NCI-H1930 (cell line): ENCODE results near the gene ACTL7B.
"Not testable (repeated sequence)": the region's sequence is repeated elsewhere in the genome, so short reads cannot be mapped to it uniquely, and the experiment has no call there.

Source experiments
- DNase-seq, 2 experiments: peaks; one replicate each; lab custom pipeline; 2025; lab: John Stamatoyannopoulos, UW

The ACTL7B gene, protein sequence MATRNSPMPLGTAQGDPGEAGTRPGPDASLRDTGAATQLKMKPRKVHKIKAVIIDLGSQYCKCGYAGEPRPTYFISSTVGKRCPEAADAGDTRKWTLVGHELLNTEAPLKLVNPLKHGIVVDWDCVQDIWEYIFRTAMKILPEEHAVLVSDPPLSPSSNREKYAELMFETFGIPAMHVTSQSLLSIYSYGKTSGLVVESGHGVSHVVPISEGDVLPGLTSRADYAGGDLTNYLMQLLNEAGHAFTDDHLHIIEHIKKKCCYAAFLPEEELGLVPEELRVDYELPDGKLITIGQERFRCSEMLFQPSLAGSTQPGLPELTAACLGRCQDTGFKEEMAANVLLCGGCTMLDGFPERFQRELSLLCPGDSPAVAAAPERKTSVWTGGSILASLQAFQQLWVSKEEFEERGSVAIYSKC

DNA sequence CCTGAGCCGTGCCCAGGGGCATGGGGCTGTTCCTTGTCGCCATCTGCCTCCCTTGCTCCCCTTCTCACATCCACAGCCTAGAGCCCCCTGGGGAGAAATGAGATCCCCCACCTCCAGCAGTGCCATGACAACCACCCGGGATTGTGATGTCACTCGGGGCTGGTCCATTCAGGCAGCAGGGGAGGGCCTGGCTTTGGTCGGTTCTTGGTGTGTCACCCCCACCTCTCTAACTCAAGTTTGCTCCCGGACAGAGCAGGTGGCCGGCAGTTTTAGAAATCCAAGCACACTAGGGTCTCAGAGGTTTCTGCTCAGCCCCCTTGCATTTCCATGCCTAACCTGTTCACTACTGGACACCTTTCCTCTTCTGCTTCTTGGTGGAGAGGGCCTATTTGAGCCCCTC, at the start of gene ACTL7B:
ACTL7B (minus strand) TSS at position 99 of the 400 bp plus-strand sequence; CDS start at position 43, 56 bp downstream.
- DNase-seq, result no peak

DNA sequence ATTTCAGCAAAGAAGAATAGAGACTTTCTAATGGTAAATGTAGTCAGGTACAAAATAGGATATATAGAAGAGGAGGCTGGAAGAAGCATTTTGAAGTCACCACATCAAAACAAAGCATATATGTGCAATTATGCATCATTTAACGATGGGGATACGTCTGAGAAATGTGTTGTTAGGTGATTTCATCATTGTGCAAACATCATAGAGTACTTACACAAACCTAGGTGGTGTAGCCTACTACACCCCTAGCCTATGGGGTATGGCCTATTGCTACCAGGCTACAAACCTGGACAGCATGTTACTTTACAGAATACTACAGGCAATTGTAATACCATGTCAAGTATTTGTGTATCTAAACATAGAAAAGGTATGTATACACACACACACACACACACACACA, 49.7 kb upstream of the ACTL7B start:
- peak in 1 of 2 experiments; percentile 48 for DNase-seq

DNA sequence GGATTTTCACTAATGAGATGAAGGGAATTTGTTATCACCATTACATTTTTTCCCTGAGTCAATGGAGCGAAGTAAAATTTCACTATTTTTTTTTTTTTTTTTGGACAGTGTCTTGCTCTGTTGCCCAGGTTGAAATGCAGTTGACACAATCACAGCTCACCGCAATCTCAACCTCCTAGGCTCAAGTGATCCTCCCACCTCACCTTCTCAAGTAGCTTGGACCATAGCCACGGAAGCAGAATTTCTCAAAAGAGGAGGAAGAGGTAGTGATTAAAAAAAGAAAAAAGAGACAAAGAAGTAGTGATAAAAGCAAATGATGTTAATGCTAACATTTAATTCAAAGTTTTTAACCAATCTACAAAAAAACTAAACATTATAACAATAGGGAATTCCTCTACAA, 48.4 kb upstream of the ACTL7B start:
- no peak for DNase-seq

DNA sequence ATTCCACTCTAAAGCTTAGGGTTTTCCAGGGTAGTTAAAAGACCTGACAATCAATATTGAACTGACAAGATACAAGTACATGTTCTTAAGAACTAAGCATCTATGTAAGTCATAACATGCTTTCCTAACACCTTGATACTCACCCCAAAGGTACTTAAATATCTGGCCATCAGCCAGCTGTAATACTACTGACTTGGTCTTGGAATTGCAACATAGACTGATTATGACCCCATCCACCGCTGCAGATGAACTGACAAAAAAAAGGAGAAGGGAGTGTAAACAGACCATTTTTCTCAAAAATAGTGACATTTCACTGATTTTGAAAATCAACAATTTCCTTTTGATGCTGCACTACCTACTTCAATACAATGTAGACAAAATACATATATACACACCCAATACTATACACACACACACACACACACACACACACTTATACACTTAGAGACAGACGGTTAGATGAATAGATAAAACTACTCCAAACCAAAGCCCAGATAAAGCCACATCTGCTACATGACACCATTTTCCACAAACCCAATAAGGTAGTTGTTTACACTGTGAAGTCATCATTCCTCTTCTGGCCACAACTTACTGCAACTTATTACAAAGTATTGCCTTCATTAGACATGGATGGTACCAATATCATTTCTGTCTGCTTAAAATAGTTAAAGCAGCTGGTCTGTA, 47.8 kb upstream of the ACTL7B start:
- no peak for DNase-seq

DNA sequence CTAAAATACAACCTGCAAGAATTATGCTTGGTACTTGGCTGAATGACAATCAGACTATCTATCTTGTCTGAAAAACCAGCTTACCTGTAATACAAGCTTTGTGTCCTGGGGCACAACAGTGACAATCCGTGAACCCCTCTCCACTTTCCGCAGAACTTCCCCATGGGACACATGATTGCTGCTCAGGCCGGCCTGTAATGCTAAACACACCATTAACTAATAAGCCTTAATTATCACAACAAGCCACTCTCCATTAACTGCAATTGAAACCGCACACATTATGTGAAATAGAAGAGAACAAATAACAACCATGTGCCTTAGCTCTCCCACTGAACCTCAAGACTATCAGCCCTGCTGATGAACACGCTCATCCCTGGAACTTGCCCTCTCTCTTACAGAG, 44.4 kb upstream of the ACTL7B start:
- DNase-seq, result peak; percentile 52 to 66

DNA sequence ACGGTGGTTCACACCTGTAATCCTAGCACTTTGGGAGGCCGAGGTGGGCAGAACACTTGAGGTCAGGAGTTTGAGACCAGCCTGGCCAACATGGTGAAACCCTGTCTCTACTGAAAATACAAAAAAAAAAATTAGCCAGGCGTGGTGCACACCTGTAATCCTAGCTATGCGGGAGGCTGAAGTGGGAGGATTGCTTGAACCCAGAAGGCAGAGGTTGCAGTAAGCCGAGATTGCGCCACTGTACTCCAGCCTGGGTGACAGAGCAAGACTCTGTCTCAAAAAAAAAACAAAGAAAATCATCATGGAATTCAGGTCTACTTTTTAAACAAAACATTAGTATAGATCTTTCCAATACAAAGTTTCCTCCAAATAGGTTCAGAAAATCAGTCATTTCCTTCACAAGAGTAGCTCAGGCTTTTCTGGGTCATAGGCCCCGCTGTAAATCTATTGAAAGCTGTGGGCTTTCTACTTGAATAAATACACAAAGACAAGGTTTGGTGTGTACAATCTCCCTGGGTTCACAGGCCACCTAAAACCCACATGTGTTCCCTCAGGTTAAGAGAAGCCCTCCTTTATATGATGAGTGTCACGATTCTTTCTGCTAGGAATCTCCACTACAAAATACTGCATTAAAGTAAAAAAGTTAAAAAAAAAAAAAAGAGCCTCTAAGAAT, 43.4 kb upstream of the ACTL7B start:
- not testable (repeated sequence) for DNase-seq

DNA sequence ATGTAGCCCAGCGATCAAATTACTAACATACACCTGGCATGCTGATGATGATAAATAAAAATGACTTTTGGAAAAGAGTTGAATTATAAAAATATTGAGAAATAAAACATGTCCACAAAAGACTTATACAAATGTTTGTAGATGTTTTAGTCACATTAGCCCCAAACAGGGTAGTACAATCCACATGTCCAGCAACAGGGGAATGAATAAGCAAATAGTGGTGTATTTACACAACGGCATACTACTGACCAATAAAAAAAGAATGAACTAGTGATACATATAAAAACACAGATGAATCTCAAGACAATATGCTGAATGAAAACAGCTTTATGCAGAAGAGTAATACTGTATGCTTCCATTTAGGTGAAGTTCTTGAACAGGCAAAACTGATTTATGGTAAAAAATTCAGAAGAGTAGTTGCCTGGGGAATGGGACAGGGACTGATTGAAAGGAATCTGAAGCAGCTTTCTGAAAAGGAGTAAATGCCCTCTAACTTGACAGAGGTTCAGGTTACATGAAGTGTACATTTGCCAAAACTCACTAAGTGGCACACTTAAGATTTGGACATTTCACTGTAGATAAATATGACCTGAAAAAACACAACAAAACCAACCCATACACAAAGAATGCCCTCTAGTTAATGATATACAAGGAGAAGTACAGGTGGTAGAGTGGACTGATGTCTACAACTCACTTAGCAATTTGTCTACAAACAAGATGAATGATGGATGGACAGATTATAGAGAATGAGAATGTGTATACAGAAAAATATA, 41.7 kb upstream of the ACTL7B start:
- no peak for DNase-seq

DNA sequence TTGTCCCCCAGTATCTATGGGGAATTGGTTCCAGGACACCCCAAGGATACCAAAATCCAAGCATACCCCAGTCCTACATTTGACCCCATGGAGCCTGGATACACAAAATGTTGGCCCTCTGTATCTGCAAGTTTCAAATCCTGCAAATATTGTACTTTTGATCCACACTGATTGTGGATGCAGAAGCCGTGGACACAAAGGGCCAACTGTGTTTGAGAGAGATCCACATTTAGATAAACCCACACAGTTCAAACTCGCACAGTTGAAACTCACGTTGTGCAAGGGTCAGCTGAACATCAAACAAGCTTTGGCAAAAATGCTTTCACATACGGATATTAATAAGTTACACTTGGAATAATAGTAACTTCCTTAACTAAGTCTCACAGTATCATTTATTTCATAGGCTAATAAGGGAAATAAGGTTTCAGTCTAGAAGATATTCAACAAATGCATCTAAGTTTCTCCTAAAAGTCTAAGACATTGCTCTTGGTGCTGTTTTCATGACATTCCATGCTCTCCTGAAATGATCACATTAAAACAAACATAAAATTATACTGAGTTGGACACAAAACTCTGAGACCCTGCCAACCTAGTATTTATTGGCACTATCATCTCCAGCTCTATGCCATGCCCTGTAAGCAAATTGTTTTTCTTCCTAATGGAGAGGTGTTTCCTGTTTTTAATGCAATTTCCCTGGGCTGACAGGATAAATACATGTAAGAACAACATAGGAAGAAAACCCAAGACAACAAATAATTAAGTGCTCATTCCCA, 38.6 kb upstream of the ACTL7B start:
- DNase-seq, result no peak

DNA sequence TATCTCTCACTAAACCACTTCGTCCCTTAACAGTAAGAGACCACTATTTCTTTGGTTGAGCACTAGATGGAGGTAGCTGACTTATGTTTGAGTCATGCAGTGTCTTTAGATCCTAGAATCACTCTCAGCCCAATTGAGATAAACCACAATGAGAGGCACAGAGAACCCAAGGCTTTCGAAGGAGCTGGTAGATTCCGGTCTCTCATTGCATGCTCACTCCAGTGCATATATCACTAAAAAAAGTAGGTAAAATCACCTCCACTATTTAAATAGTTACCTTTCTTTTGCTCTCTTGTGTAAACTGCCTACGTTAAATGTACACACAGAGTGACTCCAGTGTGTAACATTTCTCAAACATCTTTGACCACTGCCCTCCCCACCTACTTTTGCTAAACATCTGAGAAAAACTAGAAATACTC, 33.9 kb upstream of the ACTL7B start:
- peak in 1 of 2 experiments; percentile 3 for DNase-seq

DNA sequence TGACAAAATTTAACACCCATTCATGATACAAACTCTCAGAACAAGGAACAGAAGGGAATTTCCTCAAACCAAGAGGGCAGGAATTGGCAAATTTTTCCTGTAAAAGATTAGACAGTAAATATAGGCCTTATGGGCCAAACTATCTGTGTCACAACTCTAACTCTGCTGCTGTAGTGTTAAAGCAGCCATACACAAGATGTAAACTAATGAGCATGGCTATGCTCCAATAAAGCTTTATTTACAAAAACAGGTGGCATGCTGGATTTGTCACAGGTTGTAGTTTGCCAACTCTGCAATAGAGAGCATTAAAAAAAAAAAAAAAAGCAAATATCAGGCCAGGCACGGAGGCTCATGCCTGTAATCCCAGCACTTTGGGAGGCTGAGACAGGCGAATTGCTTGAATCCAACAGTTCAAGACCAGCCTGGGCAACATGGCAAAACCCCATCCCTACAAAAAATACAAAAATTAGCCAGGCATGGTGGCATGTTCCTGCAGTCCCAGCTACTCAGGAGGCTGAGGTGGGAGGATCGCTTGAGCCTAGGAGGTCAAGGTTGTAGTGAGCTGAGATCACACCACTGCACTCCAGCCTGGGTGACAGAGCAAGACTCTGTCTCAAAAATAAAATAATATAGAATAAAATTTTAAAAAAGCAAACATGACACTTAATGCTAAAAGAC, 30.9 kb upstream of the ACTL7B start:
- not testable (repeated sequence) for DNase-seq

DNA sequence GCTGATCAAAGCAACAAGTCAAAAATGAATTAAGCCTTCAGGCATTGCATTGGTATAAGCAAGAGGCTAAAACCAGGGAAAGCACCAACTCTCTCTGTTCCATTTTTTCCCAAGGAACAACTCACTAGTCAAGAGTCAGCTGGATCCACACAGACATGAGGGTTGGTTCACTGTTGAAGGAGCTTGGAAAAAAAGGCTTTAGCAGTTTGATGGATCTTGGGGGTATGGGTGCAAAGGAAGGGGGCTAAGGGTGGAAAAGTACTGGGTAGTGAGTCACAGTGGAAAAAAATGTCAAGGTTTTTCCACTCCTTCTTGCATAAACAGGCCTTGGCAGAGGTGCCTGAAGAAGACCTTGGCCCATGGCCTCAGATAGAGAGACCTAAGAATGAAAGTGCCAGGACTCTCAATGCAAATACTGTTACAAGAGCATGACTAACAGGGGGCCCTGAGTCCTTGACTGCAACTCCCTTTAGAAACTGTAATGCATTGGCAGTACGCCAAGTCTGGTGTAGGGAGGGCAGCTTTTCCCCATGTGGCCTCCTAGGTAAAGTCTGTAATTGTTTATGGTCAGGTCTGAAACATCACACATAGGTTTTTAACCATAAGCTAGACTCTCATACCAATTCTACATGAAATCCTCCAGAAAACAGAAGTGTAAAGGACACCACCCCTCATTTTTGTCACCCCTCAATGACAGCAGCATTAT, 30.0 kb upstream of the ACTL7B start:
- DNase-seq, result no peak

DNA sequence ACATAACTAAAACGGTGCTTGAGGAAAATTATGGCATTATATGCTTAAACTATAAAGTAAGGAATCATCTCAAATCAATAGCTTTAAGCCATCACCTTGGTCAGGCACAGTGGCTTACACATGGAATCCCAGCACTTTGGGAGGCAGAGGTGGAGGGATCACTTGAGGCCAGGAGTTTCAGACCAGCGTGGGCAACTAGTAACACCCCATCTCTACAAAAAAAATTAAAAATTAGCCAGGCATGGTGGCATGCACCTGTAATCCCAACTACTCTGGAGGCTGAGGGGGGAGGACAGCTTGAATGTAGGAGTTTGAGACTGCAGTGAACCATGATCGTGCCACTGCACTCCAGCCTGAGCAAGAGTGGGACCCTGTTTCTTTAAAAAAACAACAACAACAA, 28.9 kb upstream of the ACTL7B start:
- no peak for DNase-seq

DNA sequence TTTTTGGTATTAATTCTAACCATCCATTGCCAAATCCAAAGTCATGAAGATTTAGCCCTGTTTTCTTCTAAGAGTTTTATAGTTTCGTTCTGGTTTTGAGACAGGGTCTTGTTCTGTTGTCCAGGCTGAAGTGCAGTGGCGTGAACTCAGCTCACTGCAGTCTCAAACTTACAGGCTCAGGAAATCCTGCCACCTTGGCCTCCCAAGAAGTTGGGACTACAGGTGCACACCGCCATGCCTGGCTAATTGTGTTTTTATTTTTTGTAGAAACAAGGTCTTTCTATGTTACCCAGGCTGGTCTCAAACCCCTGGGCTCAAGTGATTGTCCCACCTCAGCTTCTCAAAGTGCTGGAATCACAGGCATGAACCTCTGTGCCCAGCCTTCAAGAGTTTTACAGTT, 27.3 kb upstream of the ACTL7B start:
- no peak for DNase-seq

DNA sequence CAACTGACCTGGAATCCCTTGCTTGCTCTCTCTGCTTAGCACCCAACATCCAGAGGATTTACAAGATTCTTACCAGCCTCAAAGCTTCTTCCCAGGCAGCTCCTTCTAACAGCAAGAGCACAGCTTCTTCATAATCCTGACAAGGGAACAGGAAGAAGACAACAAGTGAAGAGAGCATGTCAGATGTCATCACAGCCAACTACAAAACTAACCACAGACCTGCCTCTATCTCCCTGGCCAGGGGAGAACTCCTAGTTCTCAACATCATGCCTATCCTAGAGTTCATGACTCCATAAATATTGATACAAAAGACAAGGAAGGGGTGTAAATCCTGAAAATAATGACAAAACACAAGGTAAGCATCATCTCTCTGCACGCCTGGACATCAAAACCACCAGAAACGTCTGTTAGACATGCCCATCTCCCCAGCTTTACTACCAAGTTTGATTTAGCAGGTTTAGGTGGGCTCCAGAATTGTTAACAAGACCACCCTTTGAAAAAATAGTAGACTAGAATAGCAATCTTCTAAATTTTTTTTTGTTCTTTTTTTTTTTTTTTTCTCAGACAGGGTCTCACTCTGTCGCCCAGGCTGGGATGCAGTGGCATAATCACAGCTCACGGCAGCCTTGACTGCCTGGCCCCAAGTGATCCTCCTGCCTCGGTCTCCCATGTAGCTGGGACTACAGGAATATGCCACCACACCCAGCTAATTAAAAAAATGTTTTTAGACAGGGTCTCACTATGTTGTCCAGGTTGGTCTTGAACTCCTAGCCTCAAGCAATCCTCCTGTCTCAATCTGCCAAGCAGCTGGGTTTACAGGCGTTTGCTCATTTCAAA, 26.5 kb upstream of the ACTL7B start:
- no peak for DNase-seq

DNA sequence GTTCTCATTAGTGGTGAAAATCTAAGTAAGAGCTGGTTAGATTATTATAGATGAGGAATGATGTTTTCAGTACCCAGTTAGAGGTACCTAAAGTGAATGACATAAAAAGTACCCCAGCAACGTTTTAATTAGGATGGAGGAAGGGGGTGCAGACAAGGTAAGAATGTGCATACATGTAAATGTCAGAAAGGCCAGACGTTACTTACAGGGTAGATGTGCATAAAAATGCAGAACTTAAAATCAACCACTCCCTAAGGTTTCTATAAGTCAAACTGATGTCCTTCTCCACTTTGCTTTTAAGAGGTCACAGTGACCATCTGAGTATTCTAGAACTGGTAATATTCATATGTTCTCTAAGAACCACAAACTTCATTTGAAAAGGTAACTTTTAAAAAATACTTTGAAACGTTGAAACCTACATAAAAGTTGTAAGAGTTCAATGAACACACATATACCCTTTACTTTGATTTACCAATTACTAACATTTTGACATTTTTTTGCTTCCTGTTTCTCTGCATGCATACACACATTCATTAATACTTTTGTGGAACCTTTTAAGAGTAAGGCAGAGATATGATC, 25.0 kb upstream of the ACTL7B start:
- no peak for DNase-seq

DNA sequence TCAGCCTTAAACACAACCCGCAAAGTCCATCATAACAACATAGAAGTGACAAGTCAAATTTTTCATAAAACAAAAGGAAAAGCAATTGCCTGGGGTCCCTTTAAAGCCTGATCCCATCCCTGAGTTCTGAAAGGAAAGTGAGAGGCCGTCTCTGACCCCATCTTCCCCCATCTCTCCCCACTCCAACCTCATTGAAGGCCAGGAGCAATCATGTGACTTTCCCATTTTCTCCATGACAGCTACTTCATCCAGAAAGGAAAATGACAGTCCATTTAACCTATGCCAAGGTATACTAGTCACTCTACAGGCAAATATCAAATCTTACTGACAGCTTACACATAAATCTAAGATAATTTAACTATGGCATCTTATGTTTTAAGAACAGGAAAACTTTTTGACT, 21.7 kb upstream of the ACTL7B start:
- DNase-seq, result no peak

DNA sequence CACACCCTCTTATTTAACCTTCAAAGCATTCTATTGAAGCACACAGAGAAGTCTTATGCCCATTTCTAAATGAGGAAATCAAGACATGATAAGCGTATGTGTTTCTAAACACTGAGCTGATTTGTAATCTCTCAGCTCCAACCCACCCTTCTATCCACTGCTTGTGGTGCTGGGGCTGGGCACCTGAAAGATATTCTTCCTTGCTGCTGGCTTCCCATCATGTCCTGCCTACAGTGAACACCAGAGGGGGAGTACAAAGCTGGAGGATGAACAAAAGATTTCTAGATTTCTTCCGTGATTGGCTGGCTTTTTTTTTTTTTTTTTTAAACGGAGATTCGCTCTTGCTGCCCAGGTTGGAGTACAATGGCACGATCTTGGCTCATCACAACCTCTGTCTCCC, 20.6 kb upstream of the ACTL7B start:
- no peak for DNase-seq

DNA sequence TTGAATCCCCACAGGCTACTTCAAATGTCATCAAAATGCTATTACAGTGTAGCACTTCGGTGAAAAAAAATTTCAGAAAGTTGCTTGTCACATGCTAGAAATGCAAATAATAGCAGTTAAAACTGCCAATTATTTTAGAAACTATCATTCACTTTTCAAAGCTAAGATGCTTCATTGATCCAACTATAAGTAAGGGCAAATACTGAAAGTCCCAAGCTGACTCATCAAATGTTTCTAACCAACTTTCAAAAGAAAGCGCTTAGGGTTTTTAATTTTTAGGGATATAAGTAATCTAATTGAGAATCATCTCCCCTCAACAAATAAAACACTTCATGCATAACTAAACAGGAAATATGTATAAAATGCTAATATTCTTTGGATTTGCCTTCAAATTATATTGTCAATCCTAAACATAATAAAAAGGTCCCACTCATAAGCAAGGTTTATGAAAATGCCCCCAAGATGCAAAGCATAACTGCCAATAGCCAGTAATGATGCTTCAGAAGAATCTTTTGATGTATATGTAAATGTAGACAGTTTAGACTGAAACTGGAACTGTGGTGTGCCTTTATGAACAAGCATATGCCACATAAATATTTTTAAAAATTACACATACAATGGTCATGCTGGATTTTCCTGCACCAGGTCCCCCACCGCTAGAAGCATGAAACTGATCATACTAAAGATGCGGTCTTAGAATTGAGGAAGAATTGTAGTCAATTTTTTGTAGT, 18.4 kb upstream of the ACTL7B start:
- DNase-seq, result no peak
